GM18951 (cell line): ENCODE measurements around the gene RNF214.

Source experiments
- POLR2A ChIP-seq: IDR thresholded peaks from 4 replicates; pipeline ENCODE4 v1.6.1; 2011; ENCODE audit warnings: mild to moderate bottlenecking; ENCODE audit not compliant: insufficient read length, insufficient read depth; ENCODE audit errors: extremely low read depth
- in situ Hi-C: fragments of 300-500 bp; cut with MboI; formaldehyde crosslinking; loops from one replicate; pipeline ENCODE4 v1.12.0; 2022; ENCODE audit warnings: low sequenced_read_pairs, mixed read lengths, inconsistent platforms; ENCODE audit not compliant: unreplicated experiment

The RNF214 gene

GRCh38 chr11:117299351-117300282, 67.1 kb downstream of the RNF214 start:
- in situ Hi-C loops = no loop called here
- TF ChIP-seq POLR2A = no peak

- in situ Hi-C loops = no loop called here
- no peak for TF ChIP-seq POLR2A
Observed at GRCh38 chr11:117300283-117300663, 67.8 kb downstream of the RNF214 start.

GRCh38 chr11:117300773-117301172, 68.3 kb downstream of the RNF214 start:
- no peak for TF ChIP-seq POLR2A
- in situ Hi-C loops = no loop called here

- in situ Hi-C loops = no loop called here
Observed at GRCh38 chr11:117302228-117302627, 69.8 kb downstream of the RNF214 start.

GRCh38 chr11:117303101-117303500, 70.6 kb downstream of the RNF214 start:
- in situ Hi-C loops = no loop called here
- no peak for TF ChIP-seq POLR2A

More at GRCh38 chr11:117302228-117302627, 69.8 kb downstream of the RNF214 start:
- no peak for TF ChIP-seq POLR2A

- in situ Hi-C loops = no loop called here
- no peak for TF ChIP-seq POLR2A
Observed at GRCh38 chr11:117303646-117304315, 71.3 kb downstream of the RNF214 start.

GRCh38 chr11:117305145-117305544, 72.7 kb downstream of the RNF214 start:
- in situ Hi-C loops = no loop called here
- TF ChIP-seq POLR2A = no peak

- in situ Hi-C loops = no loop called here
- no peak for TF ChIP-seq POLR2A
Observed at GRCh38 chr11:117309310-117309709, 76.8 kb downstream of the RNF214 start.

- TF ChIP-seq POLR2A = no peak
- in situ Hi-C loops = no loop called here
Observed at GRCh38 chr11:117313091-117313490, 80.6 kb downstream of the RNF214 start.

- no peak for TF ChIP-seq POLR2A
- in situ Hi-C loops = no loop called here
Observed at GRCh38 chr11:117313828-117314768, 81.6 kb downstream of the RNF214 start.

GRCh38 chr11:117314840-117315239, 82.4 kb downstream of the RNF214 start:
- in situ Hi-C loops = no loop called here
- no peak for TF ChIP-seq POLR2A

- TF ChIP-seq POLR2A = no peak
- in situ Hi-C loops = no loop called here
Observed at GRCh38 chr11:117315285-117316196, 83.1 kb downstream of the RNF214 start.
